NCI-H526 treated with DMSO at 0.1 percent for 48 hours (cell line): ENCODE measurements around the gene RERG.

ENCODE experiments used
- DNase-seq: peaks from one replicate; lab custom pipeline; 2025; lab: John Stamatoyannopoulos, UW

The RERG gene

GRCh38 chr12:15186597-15186996 is 34.6 kb downstream of the RERG start:
- DNase-seq = no peak

- no peak for DNase-seq
Observed at GRCh38 chr12:15184484-15184883, 36.7 kb downstream of the RERG start.

GRCh38 chr12:15183821-15184220 is 37.4 kb downstream of the RERG start:
- DNase-seq = no peak

- DNase-seq = no peak
Observed at GRCh38 chr12:15181017-15181683, 40.1 kb downstream of the RERG start.

GRCh38 chr12:15180325-15180724 is 40.9 kb downstream of the RERG start:
- no peak for DNase-seq

- DNase-seq = no peak
Observed at GRCh38 chr12:15179672-15180071, 41.5 kb downstream of the RERG start.

- no peak for DNase-seq
Observed at GRCh38 chr12:15173142-15173541, 48.1 kb downstream of the RERG start.

GRCh38 chr12:15172060-15172822 is 49.0 kb downstream of the RERG start:
- peak; percentile 73 for DNase-seq

GRCh38 chr12:15171012-15171655 is 50.1 kb downstream of the RERG start:
- DNase-seq = no peak

- no peak for DNase-seq
Observed at GRCh38 chr12:15168026-15168678, 53.1 kb downstream of the RERG start.

- no peak for DNase-seq
Observed at GRCh38 chr12:15165012-15165659, 56.1 kb downstream of the RERG start.

- no peak for DNase-seq
Observed at GRCh38 chr12:15163030-15163976, 57.9 kb downstream of the RERG start.

- DNase-seq = no peak
Observed at GRCh38 chr12:15158083-15158482, 63.1 kb downstream of the RERG start.

- no peak for DNase-seq
Observed at GRCh38 chr12:15157269-15157671, 63.9 kb downstream of the RERG start.

GRCh38 chr12:15155271-15155670 is 65.9 kb downstream of the RERG start:
- no peak for DNase-seq

GRCh38 chr12:15154103-15154502 is 67.1 kb downstream of the RERG start:
- DNase-seq = no peak

- DNase-seq = no peak
Observed at GRCh38 chr12:15152868-15153267, 68.3 kb downstream of the RERG start.

GRCh38 chr12:15152456-15152855 is 68.8 kb downstream of the RERG start:
- no peak for DNase-seq

GRCh38 chr12:15151161-15152091 is 69.8 kb downstream of the RERG start:
- DNase-seq = peak; percentile 29

- peak; percentile 43 for DNase-seq
Observed at GRCh38 chr12:15146585-15146984, 74.6 kb downstream of the RERG start.
